ENCODE data around the gene PBXIP1.

GRCh38 chr1:154962156-154962749 lies 6.4 kb upstream of the PBXIP1 start:
- TF ChIP-seq, protein P1, sequence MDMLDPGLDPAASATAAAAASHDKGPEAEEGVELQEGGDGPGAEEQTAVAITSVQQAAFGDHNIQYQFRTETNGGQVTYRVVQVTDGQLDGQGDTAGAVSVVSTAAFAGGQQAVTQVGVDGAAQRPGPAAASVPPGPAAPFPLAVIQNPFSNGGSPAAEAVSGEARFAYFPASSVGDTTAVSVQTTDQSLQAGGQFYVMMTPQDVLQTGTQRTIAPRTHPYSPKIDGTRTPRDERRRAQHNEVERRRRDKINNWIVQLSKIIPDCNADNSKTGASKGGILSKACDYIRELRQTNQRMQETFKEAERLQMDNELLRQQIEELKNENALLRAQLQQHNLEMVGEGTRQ (IDR thresholded peaks at IDR 0.05; ENCODE audit: borderline replicate concordance, low read depth, low read length): no peak
- TF ChIP-seq IKZF1 (conservative IDR thresholded peaks at IDR 0.05): no peak
- TF ChIP-seq, protein P2, sequence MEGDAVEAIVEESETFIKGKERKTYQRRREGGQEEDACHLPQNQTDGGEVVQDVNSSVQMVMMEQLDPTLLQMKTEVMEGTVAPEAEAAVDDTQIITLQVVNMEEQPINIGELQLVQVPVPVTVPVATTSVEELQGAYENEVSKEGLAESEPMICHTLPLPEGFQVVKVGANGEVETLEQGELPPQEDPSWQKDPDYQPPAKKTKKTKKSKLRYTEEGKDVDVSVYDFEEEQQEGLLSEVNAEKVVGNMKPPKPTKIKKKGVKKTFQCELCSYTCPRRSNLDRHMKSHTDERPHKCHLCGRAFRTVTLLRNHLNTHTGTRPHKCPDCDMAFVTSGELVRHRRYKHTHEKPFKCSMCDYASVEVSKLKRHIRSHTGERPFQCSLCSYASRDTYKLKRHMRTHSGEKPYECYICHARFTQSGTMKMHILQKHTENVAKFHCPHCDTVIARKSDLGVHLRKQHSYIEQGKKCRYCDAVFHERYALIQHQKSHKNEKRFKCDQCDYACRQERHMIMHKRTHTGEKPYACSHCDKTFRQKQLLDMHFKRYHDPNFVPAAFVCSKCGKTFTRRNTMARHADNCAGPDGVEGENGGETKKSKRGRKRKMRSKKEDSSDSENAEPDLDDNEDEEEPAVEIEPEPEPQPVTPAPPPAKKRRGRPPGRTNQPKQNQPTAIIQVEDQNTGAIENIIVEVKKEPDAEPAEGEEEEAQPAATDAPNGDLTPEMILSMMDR (IDR thresholded peaks at IDR 0.05 in 2 of 3, conservative IDR thresholded peaks at IDR 0.05 in 1 of 3; ENCODE audit: control insufficient read depth in 2 of 3, extremely low read depth in 1 of 3, insufficient read depth in 1 of 3, low read depth in 3 of 3, low read length in 3 of 3): no peak
- TF ChIP-seq SIX5 (IDR thresholded peaks at IDR 0.05; ENCODE audit: low read depth, low read length, severe bottlenecking): no peak
- no peak for TF ChIP-seq BHLHE40 (IDR thresholded peaks at IDR 0.05; ENCODE audit: borderline replicate concordance in 1 of 2, low read depth in 2 of 2, low read length in 1 of 2)
- no peak for TF ChIP-seq E2F8 (IDR thresholded peaks at IDR 0.05; ENCODE audit: low read depth, partially characterized antibody)
- TF ChIP-seq SP1 (IDR thresholded peaks at IDR 0.05; ENCODE audit: low read depth, low read length): no peak
- TF ChIP-seq EZH2 (IDR thresholded peaks at IDR 0.05; ENCODE audit: borderline replicate concordance, control insufficient read depth, low read depth, low read length): no peak
- TF ChIP-seq POLR2A (IDR thresholded peaks at IDR 0.05; ENCODE audit: low read depth, low read length): no peak
- no peak for TF ChIP-seq RAD21 (IDR thresholded peaks at IDR 0.05; ENCODE audit: insufficient read depth, low read depth, low read length)
- no peak for TF ChIP-seq ATF7 (IDR thresholded peaks at IDR 0.05; ENCODE audit: low read depth)
- no peak for TF ChIP-seq HDGF (IDR thresholded peaks at IDR 0.05)
- TF ChIP-seq CEBPB (IDR thresholded peaks at IDR 0.05; ENCODE audit: borderline replicate concordance in 1 of 2, low read depth in 2 of 2, low read length in 2 of 2): no peak
- TF ChIP-seq MYC (IDR thresholded peaks at IDR 0.05; ENCODE audit: insufficient read depth, insufficient read length, insufficient replicate concordance, low read length, severe bottlenecking): no peak
